GM18873 (cell line): Measurements from ENCODE around the gene CLSTN2.

Experiments
- ATAC-seq: cut with Tn5 transposase; IDR thresholded peaks from one replicate; pipeline ENCODE4 v1.9.1; 2021; ENCODE audit warnings: mild to moderate bottlenecking, moderate library complexity, moderate number of reproducible peaks; ENCODE audit not compliant: unreplicated experiment, low FRiP score

Gene CLSTN2

GRCh38 chr3:140465988-140466387 lies 531.0 kb downstream of the CLSTN2 start:
- ATAC-seq = no peak

- no peak for ATAC-seq
Observed at GRCh38 chr3:140466535-140466934, 531.5 kb downstream of the CLSTN2 start.

GRCh38 chr3:140467104-140467577 lies 532.2 kb downstream of the CLSTN2 start:
- no peak for ATAC-seq

GRCh38 chr3:140467796-140468315 lies 532.9 kb downstream of the CLSTN2 start:
- ATAC-seq = no peak

GRCh38 chr3:140468407-140468806 lies 533.4 kb downstream of the CLSTN2 start:
- no peak for ATAC-seq

- no peak for ATAC-seq
Observed at GRCh38 chr3:140469491-140469890, 534.5 kb downstream of the CLSTN2 start.

GRCh38 chr3:140470211-140470610 lies 535.2 kb downstream of the CLSTN2 start:
- ATAC-seq = no peak

GRCh38 chr3:140470962-140471361 lies 536.0 kb downstream of the CLSTN2 start:
- no peak for ATAC-seq

GRCh38 chr3:140472306-140473020 lies 537.5 kb downstream of the CLSTN2 start:
- ATAC-seq = no peak

- ATAC-seq = no peak
Observed at GRCh38 chr3:140487566-140487965, 552.6 kb downstream of the CLSTN2 start.

- ATAC-seq = no peak
Observed at GRCh38 chr3:140493271-140493670, 558.3 kb downstream of the CLSTN2 start.

- ATAC-seq = no peak
Observed at GRCh38 chr3:140494970-140495369, 560.0 kb downstream of the CLSTN2 start.

- ATAC-seq = no peak
Observed at GRCh38 chr3:140497331-140497730, 562.3 kb downstream of the CLSTN2 start.

GRCh38 chr3:140499114-140499757 lies 564.3 kb downstream of the CLSTN2 start:
- ATAC-seq = no peak

GRCh38 chr3:140500473-140500872 lies 565.5 kb downstream of the CLSTN2 start:
- no peak for ATAC-seq

- no peak for ATAC-seq
Observed at GRCh38 chr3:140501061-140501769, 566.2 kb downstream of the CLSTN2 start.

GRCh38 chr3:140501770-140502364 lies 566.9 kb downstream of the CLSTN2 start:
- ATAC-seq = no peak

GRCh38 chr3:140505213-140505612 lies 570.2 kb downstream of the CLSTN2 start:
- ATAC-seq = peak; percentile 71

GRCh38 chr3:140505876-140506275 lies 570.9 kb downstream of the CLSTN2 start:
- no peak for ATAC-seq

GRCh38 chr3:140508550-140508949 lies 573.6 kb downstream of the CLSTN2 start:
- no peak for ATAC-seq

- ATAC-seq = no peak
Observed at GRCh38 chr3:140509534-140509933, 574.5 kb downstream of the CLSTN2 start.
